Frontal cortex (tissue), 4 donors: ENCODE measurements around the gene DNAAF2. TPM values are rescaled to one million over a fixed set of nuclear protein-coding genes. Genes with fewer than 3 reads are reported as not detected.
"Not testable (repeated sequence)": the region's sequence is repeated elsewhere in the genome, so short reads cannot be mapped to it uniquely, and the experiment has no call there.

Source experiments
- DNase-seq, 2 donors: peaks; one replicate each; pipeline ENCODE4 v3.0.0; 2012; ENCODE audit warnings: low spot score in 2 of 2
- FAIRE-seq: peaks from 2 replicates; lab custom pipeline; 2012; peaks lifted over from hg19 to GRCh38; lab: Jason Lieb, UNC
- total RNA-seq: library from RNA; depleted of rRNA; stranded (reverse); fragments of >200 nt; gene quantifications from one replicate; pipeline ENCODE4 v1.2.3, GENCODE V29; 2014
- donor health status: control.
- donor health status: control.
- donor health status: control.

DNAAF2 gene
- total RNA-seq, 1 donor from 2014 or later = 22.0 TPM

DNA sequence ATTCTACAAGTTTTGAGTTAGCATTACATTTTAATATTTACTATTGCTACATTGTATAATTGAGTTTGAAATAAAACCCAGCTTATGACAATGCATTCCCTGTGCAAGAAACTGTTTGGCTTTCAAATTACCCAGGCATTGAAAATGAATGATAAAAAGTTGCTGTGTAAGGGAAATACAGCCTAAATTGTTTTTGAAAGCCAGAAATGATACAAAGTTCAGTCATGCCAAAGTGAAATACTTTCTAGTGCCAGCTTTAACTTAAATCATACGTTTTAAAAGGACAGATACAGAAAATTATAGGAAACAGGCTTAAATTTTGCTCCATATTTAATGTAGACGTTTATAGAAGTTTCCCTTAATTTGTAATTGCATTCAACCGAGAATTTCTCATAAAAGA, 11.7 kb downstream of the DNAAF2 start:
- no peak for DNase-seq
- no peak for FAIRE-seq

DNA sequence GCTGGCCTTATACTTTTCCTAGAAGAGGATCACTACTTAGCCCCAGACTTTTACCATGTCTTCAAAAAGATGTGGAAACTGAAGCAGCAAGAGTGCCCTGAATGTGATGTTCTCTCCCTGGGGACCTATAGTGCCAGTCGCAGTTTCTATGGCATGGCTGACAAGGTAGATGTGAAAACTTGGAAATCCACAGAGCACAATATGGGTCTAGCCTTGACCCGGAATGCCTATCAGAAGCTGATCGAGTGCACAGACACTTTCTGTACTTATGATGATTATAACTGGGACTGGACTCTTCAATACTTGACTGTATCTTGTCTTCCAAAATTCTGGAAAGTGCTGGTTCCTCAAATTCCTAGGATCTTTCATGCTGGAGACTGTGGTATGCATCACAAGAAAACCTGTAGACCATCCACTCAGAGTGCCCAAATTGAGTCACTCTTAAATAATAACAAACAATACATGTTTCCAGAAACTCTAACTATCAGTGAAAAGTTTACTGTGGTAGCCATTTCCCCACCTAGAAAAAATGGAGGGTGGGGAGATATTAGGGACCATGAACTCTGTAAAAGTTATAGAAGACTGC, 12.9 kb downstream of the DNAAF2 start:
- no peak for FAIRE-seq
- DNase-seq = no peak

DNA sequence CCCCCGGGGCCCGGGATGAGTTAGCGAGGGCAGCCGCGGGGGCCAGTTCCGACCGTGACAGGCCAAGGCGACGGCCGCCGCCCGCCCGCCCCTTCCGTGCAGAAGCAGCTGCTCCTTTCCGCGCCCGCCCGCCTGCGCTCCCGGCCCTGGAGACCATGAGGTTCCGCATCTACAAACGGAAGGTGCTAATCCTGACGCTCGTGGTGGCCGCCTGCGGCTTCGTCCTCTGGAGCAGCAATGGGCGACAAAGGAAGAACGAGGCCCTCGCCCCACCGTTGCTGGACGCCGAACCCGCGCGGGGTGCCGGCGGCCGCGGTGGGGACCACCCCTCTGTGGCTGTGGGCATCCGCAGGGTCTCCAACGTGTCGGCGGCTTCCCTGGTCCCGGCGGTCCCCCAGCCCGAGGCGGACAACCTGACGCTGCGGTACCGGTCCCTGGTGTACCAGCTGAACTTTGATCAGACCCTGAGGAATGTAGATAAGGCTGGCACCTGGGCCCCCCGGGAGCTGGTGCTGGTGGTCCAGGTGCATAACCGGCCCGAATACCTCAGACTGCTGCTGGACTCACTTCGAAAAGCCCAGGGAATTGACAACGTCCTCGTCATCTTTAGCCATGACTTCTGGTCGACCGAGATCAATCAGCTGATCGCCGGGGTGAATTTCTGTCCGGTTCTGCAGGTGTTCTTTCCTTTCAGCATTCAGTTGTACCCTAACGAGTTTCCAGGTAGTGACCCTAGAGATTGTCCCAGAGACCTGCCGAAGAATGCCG, 13.7 kb downstream of the DNAAF2 start:
- DNase-seq (peak in 1 of 2 donors; percentile 49), FAIRE-seq (no peak)

DNA sequence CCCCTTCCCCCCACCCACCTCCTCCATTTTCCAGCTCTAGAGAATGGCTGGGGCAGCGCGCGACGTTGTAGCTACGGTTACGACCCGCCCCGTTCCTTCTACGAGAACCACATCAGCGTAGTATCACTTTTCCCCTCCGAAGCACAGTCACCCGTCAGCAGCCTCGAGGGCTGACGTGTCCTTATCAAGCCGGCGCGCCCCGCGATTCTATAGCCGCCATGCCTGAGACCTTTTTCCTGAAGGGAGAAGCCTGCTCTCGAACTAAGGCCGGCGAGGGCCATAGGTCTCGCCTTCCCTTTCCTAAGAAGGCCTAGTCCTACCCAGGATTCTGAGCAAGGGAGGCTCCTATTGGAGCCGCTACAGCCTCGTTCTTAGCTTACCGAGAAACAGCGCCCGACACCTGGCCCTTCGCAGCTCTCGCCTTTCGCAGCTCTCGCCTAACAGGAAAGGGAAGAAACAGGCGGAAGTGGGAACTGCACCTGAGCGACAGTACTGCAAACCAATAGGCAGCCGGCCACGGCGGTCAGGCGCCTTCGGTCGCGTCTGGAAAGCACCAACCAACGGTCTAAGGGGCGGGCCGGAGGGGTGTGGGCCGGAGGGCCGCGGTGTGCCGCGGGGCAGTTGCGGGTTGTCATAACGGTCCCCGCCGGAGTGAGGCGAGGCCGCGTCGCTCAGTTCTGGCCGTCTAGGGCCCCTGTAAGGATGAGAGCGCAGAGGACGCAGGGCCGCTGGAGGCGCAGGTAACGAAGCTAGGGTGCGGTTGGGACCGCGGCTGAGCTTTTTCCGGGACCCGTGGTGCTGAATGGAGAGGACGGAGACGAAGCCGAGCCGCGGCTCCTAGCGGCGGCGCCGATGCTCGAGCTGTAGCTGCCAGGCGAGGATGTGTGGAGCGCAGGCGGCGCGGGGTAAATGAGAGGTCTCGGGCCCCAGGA, 14.6 kb downstream of the DNAAF2 start, which contains the start of the genes MGAT2 and RPL36AL:
TSS of gene MGAT2 (plus strand) at position 618 of the 932 bp plus-strand sequence. CDS start 470 bp downstream, outside the sequence.
TSS of gene RPL36AL (minus strand) at position 445 of the 932 bp plus-strand sequence. CDS start 1,522 bp downstream, outside the sequence.
- no peak for FAIRE-seq
- DNase-seq = peak; percentile 97

DNA sequence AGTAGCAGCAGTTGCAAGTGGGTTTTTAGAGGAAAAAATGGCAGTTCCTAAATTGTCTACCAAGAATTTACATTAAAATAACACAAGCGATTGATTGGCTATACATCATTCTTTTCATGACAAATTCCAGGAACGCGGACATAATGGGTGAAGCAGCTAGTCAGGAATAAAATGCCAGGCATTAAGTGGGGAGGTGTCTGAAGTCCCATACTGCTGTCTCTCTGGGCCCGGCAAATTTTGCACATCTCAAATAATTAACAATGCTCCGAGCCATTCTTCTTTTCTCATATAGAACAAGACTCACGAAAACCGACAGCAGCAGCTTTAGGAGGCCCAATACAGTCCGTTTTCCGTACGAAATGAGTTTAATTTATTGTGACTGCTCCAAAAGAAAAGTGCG, 15.3 kb downstream of the DNAAF2 start:
- DNase-seq (no peak), FAIRE-seq (no peak)

DNA sequence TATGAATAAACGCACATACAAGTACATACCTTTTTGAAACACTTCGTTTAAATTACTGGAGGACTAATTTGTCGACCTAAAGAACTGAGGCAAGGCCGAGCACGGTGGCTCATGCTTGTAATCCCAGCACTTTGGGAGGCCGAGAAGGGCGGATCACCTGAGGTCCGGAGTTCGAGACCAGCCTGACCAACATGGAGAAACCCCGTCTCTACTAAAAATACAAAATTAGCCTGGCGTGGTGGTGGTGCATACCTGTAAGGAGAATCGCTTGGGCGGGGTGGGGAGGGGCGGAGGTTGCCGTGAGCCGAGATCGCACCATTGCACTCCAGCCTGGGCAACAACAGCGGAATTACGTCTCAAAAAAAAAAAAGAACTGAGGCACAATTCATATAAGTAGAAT, 15.8 kb downstream of the DNAAF2 start:
- not testable (repeated sequence) for FAIRE-seq, DNase-seq

DNA sequence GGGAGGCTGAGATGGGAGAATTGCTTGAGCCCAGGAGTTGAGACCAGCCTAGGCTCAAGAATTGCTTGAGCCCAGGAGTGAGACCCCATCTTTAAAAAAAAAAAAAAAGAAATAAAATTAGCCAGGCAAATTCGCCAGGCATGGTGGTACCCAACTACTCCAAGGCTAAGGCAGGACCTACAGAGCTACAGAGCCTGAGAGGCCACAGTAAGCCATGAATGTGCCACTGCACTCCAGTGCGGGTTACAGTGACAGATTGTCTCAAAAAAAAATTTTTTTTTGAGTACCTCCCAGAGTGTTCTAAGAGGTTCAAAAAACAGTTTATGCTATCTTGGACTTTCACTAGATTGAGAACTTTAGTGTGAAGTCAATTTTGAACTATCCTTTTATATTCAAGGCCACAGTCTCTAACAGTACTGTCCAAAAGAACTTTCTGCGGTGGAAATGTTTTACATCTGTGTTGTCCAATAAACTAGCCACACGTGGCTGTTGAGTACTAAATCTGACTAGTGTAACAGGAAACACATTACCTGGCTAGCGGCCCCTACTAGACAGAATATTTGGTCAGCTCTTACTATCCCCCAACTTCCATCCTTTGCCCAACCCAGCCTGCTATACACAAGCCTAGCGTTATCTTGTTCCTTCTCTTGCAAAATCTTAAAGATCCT, 17.1 kb downstream of the DNAAF2 start:
- no peak for FAIRE-seq
- DNase-seq = no peak

DNA sequence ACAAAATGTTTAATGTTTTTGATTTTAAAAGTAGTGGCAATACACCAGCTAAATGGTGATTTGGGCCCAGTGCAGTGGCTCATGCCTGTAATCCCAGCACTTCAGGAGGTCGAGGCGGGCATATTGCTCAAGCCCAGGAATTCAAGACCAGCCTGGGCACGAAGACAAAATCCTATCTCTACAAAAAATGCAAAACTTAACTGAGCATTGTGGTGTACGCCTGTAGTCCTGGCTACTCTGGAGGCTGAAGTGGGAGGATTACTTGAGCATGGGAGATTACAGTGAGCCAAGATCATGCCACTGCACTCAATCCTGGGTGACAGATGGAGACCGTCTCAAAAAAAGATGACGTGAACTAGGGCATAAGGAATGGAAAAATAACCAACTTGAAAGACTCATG, 19.3 kb downstream of the DNAAF2 start:
- DNase-seq = no peak
- no peak for FAIRE-seq

DNA sequence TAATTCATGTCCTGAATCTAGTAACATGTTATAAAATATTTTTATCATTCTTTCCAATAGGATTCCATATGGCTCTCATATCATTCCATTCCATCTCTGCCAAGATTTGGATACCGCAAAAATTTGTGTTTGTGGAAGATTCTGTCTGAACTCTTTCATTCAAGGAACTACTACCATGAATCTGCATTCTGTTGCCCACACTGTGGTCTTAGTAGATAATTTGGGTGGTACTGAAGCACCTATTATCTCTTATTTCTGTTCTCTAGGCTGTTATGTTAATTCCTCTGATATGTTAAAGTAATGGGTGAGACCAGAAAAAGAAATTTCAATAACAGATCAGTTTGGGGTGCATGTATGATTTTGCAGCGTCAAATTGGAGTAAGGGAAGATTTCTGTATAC, 20.8 kb downstream of the DNAAF2 start:
- DNase-seq = no peak

DNA sequence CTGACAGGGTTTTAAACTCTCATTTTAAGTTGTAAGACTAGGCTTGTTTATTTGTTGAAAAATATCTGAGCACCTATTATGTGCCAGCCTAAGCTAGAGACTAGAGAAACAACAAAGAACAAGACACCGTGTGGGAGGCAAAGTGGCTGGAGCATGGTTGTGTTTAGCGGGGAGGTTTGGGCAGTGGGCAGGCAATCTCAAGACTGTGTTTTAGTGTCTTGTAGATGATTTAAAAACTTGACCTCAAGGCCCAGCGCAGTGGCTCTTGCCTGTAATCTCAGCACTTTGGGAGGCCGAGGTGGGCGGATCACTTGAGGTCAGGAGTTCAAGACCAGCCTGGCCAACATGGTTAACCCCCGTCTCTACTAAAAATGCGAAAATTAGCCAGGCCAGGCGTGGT, 22.4 kb downstream of the DNAAF2 start:
- DNase-seq (no peak), FAIRE-seq (no peak)

More for the DNA sequence above, 20.8 kb downstream of the DNAAF2 start:
- no peak for FAIRE-seq

DNA sequence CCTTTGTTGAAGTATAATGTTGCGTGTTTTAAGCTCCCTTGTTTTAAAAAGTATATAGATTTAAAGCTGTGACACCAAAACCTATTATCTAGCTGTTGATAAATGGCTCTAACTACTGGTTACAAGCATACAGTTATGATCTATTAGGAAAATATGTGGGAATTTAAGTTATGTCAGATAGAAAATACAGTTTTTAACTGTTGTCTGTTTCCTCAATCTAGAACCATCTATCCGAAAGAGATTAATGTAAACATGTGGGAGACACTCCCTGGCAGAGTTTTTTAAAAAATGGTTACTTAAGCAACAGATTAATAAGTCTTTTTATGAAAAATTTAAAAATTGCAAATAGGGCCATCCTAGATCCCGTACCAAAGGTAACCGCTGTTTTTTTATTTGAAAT, 22.8 kb downstream of the DNAAF2 start:
- FAIRE-seq = no peak
- DNase-seq = no peak

DNA sequence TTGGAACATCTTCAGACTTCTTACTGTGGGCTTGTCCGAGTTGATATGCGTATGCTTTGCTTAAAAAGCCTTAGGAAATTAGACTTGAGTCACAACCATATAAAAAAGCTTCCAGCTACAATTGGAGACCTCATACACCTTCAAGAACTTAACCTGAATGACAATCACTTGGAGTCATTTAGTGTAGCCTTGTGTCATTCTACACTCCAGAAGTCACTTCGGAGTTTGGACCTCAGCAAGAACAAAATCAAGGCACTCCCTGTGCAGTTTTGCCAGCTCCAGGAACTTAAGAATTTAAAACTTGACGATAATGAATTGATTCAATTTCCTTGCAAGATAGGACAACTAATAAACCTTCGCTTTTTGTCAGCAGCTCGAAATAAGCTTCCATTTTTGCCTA, 27.5 kb downstream of the DNAAF2 start:
- FAIRE-seq = no peak
- DNase-seq = no peak

DNA sequence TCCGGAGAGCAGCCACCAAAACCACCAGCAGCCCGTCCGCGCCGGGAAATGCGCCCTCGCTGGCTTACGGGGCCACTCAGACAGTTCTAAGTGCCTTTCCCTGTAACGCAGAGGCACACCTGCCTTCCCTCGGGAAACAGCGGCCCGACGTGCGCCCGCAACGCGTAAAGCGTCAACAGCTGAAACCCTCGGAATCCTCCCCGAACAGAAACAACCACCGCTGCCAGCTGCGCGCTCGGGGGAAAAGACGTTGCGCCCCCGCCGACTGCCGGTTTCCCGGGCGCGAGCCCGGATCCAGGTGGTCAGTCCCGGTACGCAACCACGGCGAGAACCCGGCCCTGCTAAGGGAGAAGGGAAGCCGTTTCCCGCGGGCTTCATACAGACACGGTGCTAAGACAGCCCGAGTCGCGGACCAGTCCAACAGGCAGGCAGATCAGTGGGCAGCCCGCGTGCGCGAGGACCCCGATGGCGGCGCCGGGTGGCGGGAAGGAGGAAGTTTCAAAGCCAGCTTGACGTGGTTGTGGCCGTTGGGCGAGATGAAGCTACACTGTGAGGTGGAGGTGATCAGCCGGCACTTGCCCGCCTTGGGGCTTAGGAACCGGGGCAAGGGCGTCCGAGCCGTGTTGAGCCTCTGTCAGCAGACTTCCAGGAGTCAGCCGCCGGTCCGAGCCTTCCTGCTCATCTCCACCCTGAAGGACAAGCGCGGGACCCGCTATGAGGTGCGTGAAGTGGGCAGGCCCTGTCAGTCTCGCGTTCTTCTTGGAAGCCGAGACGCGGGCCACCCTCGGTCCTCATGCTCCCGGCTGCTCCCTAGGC, 36.4 kb downstream of the DNAAF2 start, which contains the start of gene LRR1:
TSS of gene LRR1 (plus strand) at position 456 of the 816 bp plus-strand sequence. CDS start at position 537, 81 bp downstream.
- no peak for FAIRE-seq
- DNase-seq = peak; percentile 67 to 72

DNA sequence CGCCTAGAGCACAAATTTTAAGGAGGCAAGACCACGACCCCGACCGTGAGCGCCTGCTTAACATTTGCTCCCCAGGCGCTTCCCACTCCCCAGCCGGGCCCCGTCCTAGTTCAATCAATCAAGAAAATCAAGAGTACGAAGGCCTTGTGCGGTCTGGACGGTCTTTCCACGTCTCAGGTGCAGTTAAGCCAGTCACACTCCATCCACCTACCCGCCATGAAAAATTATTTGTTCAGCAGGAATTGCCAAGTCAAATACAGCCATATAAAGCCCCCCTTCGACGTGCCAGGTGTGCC, 36.9 kb downstream of the DNAAF2 start:
- peak in 1 of 2 donors; percentile 27 for DNase-seq
- FAIRE-seq = no peak

DNA sequence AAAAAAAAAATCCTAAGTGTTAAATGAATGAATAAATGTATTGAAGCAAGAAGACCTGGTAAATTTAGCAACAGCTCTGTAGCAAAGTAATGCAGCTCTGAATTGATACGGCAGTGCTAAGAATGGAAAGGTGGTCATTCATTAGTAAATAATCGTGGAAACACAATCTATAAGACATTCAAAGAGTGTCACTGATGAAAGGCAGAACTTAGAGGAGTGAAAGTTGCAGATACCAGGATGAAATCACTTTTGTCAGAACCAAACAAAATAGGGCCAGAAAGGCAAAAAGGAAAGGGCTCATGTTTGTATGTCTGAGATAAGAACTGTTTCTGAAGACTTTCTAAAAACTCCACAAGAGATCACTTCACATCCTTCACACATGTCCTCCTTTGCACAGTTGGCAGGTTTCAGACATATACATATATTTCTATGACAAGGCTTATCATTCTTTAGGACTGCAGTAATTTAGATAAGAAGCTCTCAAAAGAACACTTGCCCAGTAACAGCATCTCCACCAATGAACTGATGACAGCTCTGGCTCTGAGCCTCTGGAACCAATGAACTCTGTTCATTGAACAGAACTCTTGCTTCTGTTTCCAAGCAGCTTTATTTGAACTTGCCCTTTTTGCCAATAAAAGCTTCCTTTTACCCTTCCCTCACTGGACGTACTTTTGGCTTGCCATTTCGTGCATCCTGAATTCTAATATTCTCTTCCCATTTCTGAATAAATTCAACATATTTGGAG, 40.5 kb downstream of the DNAAF2 start:
- DNase-seq (no peak), FAIRE-seq (no peak)

DNA sequence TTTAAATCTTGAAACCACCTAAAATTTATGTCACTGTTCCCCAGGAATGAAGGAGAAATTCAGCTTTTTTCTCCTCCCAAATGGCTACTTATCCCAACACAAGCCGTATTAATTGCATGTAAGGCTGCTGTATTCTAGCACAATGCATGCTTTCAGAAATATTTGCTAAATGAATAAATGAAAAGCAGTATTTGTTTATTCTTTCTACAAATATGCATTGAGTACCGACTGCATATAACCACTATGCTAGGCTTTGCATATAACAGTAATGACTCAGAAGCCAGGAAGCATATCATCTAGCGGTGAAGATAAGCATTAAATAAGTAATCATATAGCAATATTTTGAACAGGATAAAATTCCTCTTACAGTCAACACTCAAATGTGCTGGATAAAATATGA, 42.0 kb downstream of the DNAAF2 start:
- no peak for FAIRE-seq
- DNase-seq = no peak

DNA sequence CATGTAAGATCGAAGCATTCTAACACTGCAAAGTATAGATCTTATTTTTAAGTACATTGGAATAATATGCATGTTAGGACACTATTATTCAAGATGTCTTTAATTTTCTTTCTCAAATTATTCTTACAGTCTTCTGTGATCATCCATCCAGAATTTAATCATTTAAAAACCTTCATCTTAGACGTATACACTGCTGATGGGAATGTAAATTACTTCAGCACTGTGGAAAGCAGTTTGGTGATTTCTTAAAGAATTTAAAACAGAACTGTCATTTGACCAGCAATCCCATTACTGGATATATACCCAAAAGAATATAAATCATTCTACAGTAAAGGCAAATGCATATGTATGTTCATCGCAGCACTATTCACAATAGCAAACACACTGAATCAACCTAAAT, 45.7 kb downstream of the DNAAF2 start:
- FAIRE-seq (no peak), DNase-seq (no peak)
